GM12892 (cell line): ENCODE measurements around the gene PRDM15.

Experiments used
- POLR2A ChIP-seq: IDR thresholded peaks from 2 replicates; pipeline ENCODE4 v1.6.1; 2011; ENCODE audit warnings: low read depth, low read length, control low read depth
- POLR2AphosphoS5 ChIP-seq: IDR thresholded peaks from 2 replicates; pipeline ENCODE4 v1.6.1; 2011; ENCODE audit warnings: low read depth, low read length, control low read depth

DNA sequence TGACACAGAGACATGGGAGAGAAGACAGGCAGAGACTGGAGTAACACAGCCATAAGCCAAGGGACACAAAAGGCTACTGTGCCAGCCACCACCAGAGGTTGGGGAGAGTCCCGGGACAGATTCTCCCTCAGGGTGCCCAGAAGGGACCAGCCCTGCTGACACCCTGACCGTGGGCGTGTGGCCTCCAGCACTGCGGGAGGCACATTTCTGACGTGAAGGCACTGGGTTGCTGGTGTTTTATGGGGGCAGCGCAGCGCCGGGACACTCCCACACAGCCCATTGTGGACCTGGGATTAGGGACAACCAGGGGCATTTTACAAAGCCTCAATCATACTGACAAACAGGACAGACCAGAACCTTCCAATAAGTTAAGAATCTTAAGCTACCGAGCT is 26.2 kb downstream of the PRDM15 start:
- TF ChIP-seq POLR2A, result no peak
- no peak for TF ChIP-seq POLR2AphosphoS5
